ENCODE measurements around the gene AMDHD2.

DNA sequence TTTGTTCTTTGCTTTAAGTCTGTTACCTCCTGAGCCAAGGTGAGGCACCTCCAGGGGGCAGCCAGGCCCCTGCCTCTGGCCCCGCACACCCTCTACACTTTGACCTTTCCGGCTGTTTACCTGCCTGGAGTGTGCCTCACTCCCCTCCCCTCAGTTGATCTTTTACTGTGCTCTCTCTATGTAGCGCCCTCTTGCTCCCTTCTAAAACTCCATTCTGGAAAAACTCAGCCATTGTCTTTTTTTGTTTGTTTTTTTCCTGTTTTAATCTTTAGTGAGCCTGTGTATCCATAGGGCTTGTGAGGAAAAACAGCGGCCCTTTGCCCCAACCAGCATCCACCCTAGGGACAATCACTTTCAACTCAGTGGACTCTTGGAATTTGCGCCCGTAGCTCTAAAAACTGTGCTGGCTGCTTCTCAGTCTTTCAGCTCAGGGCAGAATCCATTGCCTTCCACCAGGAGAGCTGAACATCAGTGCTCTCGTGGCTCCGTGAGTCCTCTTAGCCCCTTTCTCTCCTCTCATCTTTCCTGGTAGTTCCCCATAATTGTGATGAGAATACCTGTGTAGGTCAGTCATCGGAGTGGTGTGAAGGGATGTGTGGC, 4.3 kb downstream of the AMDHD2 start:
- no peak for TF ChIP-seq EZH2phosphoT487 (IDR thresholded peaks at IDR 0.05; ENCODE audit: borderline replicate concordance, low read length)
- TF ChIP-seq, protein P1, sequence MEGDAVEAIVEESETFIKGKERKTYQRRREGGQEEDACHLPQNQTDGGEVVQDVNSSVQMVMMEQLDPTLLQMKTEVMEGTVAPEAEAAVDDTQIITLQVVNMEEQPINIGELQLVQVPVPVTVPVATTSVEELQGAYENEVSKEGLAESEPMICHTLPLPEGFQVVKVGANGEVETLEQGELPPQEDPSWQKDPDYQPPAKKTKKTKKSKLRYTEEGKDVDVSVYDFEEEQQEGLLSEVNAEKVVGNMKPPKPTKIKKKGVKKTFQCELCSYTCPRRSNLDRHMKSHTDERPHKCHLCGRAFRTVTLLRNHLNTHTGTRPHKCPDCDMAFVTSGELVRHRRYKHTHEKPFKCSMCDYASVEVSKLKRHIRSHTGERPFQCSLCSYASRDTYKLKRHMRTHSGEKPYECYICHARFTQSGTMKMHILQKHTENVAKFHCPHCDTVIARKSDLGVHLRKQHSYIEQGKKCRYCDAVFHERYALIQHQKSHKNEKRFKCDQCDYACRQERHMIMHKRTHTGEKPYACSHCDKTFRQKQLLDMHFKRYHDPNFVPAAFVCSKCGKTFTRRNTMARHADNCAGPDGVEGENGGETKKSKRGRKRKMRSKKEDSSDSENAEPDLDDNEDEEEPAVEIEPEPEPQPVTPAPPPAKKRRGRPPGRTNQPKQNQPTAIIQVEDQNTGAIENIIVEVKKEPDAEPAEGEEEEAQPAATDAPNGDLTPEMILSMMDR (IDR thresholded peaks at IDR 0.05; ENCODE audit: low read depth, low read length, poor library complexity, severe bottlenecking), result no peak

All from DOHH2 (cell line).